Erythroblast (primary cell): Measurements from ENCODE around the gene DLX3.

Experiments used
- GATA1 ChIP-seq: IDR thresholded peaks from 2 replicates; pipeline ENCODE4 v1.6.1; 2011; ENCODE audit warnings: low read depth, mild to moderate bottlenecking, control low read depth, low read length, moderate library complexity
- POLR2A ChIP-seq: IDR thresholded peaks from 2 replicates; pipeline ENCODE4 v1.6.1; 2011; ENCODE audit warnings: mild to moderate bottlenecking, low read length

DNA sequence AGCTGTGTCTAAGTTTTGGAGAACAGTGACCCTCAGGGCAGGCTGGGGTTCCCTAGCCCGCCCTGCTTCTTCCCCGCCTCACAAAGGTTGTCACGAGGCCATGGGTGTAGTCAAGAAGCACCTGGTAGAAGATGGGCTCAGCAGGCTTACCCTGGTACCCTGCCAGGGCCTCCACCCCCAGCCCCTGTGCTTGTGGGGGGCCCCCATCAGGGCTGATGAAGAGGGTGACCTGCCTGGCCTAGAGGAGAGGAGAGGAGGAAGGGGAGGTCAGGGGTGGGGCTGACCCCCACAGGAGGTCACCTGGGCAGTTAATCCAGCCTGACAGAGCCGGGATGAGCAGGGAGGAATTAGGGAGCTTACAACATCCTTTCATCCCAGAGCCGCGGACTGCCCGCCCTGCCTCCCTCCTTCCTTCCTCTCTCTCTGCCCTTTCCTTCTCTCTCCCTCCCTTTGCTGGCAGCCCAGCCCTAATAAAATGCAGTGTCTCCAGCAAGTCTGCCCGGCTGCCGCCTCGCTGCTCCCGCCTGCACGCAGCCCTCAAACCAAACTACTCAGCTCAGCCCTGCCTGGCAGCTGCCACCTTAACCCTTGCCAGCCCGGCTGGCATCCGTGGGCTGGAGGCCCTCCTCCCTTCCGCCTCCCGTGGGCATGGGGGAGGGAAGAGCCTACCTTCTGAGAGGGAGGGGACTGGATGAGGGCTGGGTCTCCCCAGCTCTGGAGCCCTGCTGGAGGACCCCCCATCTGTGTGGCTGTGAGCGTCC lies 7.2 kb downstream of the DLX3 start:
- no peak for TF ChIP-seq POLR2A
- TF ChIP-seq GATA1 = no peak
